Endodermal cell (in vitro differentiated cells): Measurements from ENCODE around the gene SLC25A21. TPM values are rescaled to one million over a fixed set of nuclear protein-coding genes. Genes with fewer than 3 reads are reported as not detected.

ENCODE experiments used
- DNase-seq: peaks from one replicate; pipeline ENCODE4 v3.0.0-alpha.2; 2017
- H3K27ac ChIP-seq: 2 replicates; pipeline ENCODE4 v1.5.1; 2013; ENCODE audit warnings: mild to moderate bottlenecking, low read depth, low read length, moderate library complexity
- H3K27me3 ChIP-seq: 2 replicates; pipeline ENCODE4 v1.6.1; 2013; ENCODE audit warnings: mild to moderate bottlenecking, low read length, moderate library complexity; ENCODE audit not compliant: insufficient read depth, control insufficient read depth, poor library complexity, severe bottlenecking
- H3K36me3 ChIP-seq: 2 replicates; pipeline ENCODE4 v1.7.0; 2013; ENCODE audit warnings: mild to moderate bottlenecking, low read length, moderate library complexity; ENCODE audit not compliant: control insufficient read depth, insufficient read depth
- H3K4me1 ChIP-seq: one replicate; pipeline ENCODE4 v1.7.0; 2013; ENCODE audit warnings: low read length; ENCODE audit not compliant: control insufficient read depth, insufficient read depth
- H3K4me3 ChIP-seq: 2 replicates; pipeline ENCODE4 v1.5.1; 2013; ENCODE audit warnings: mild to moderate bottlenecking, low read length, moderate library complexity
- H3K9ac ChIP-seq: 2 replicates; pipeline ENCODE4 v1.6.1; 2013; ENCODE audit warnings: mild to moderate bottlenecking, low read length, moderate library complexity; ENCODE audit not compliant: poor library complexity, severe bottlenecking; ENCODE audit errors: extremely low read depth
- H3K9me3 ChIP-seq: 2 replicates; pipeline ENCODE4 v1.6.1; 2013; ENCODE audit warnings: mild to moderate bottlenecking, low read length, moderate library complexity; ENCODE audit not compliant: control insufficient read depth
- H3K27ac Mint-ChIP-seq: 2 replicates; pipeline ENCODE4 v1.8.0; 2020; ENCODE audit warnings: mixed read lengths
- H3K27me3 Mint-ChIP-seq: 2 replicates; pipeline ENCODE4 v1.8.0; 2021; ENCODE audit warnings: mild to moderate bottlenecking, mixed read lengths; ENCODE audit not compliant: insufficient read depth
- H3K36me3 Mint-ChIP-seq: 2 replicates; pipeline ENCODE4 v1.8.0; 2020; ENCODE audit warnings: low read depth, mixed read lengths
- H3K4me1 Mint-ChIP-seq: 2 replicates; pipeline ENCODE4 v1.8.0; 2020; ENCODE audit warnings: mixed read lengths
- H3K4me3 Mint-ChIP-seq: 2 replicates; pipeline ENCODE4 v1.8.0; 2020; ENCODE audit warnings: mild to moderate bottlenecking, moderate library complexity, mixed read lengths
- H3K9me3 Mint-ChIP-seq: 2 replicates; pipeline ENCODE4 v1.8.0; 2020; ENCODE audit warnings: mild to moderate bottlenecking, mixed read lengths
- CTCF ChIP-seq: fragments of 200-600 bp; sonication (generic); conservative IDR thresholded peaks from 2 replicates; pipeline ENCODE4 v1.5.0; 2021; ENCODE audit warnings: antibody characterized with exemption, mild to moderate bottlenecking
- WGBS, 2 experiments: methylation state at CpG; one replicate each; pipeline versions ENCODE4 v1.1.5 to v1.1.7; 2013; ENCODE audit warnings: missing lambda C conversion rate in 2 of 2, mixed read lengths in 1 of 2; ENCODE audit not compliant: insufficient coverage in 1 of 2, insufficient read length in 1 of 2; 5-methylcytosine and 5-hydroxymethylcytosine counted together
- total RNA-seq, 2 donors: library from RNA; stranded (reverse); fragmentation: NEBNext Ultra II Directional in 1 of 2; extraction: Animal tissue kit (Norgen Biotek cat#: 25700) in 1 of 2; gene quantifications; 2 replicates in 1 of 2; 3 replicates in 1 of 2; pipeline ENCODE4 v1.2.1, GENCODE V29; 2021

The SLC25A21 gene
- total RNA-seq, 2 donors from 2014 or later, result 1.9 TPM

DNA sequence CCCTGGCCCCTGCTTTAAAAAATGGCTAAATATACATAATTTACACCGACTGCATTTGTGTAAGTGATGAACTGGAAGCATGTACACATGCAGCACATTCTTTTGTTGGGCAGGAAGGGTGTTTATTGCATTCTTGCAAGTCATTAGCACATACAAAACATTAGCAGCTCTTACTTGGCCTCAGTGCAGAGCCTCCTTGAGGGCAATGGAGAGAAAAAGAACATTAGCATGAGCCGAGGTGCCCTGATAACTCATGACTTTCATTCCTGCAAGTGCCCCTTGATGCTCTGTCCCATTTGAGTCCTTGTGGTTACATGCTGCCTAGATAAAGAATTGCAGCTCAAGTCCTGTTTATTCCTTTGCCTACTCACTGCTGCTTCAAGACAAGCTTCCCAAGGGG is 448.9 kb downstream of the SLC25A21 start:
- H3K4me1 ChIP-seq, result no peaks in the 10 kb centered on the region
- 50 to 75% methylated on average over 1 to 2 of the region's 2 CpGs for WGBS, 2 experiments
- Mint-ChIP-seq H3K36me3 (no peaks in the 10 kb centered on the region), H3K27me3 (peaks cover 5% of the 10 kb centered on the region), H3K9me3 (no peaks in the 10 kb centered on the region), H3K27ac (no peak overlapping the region), H3K4me1 (peaks cover 47% of the 10 kb centered on the region), H3K4me3 (no peak overlapping the region)
- no peak overlapping the region for H3K4me3 ChIP-seq
- H3K36me3 ChIP-seq, result no peaks in the 10 kb centered on the region
- DNase-seq, result peak; percentile 59
- TF ChIP-seq CTCF, result no peak
- H3K27ac ChIP-seq, result no peak overlapping the region
- H3K9ac ChIP-seq, result no peak overlapping the region
- H3K9me3 ChIP-seq, result no peaks in the 10 kb centered on the region
- H3K27me3 ChIP-seq, result no peaks in the 10 kb centered on the region

DNA sequence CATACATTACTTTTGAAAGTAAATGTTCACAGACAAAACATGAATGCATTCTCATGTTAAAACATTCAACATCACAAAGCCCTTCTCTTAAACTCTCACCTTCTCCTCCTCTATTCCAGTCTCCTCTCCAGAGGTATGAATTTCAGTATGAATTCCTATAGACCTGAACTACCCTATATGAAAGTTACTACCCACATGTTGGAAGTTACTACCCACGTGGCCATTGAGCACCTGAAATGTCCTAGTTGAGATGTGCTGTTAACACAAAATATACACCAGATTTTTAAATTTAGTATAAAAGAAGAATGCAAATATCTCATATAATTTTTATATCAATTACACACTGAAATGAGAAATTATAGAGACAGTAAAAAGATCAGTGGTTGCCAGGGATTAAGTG is 450.5 kb downstream of the SLC25A21 start:
- Mint-ChIP-seq H3K27me3 (peaks cover 5% of the 10 kb centered on the region), H3K4me3 (no peak overlapping the region), H3K27ac (no peak overlapping the region), H3K9me3 (no peaks in the 10 kb centered on the region), H3K36me3 (no peaks in the 10 kb centered on the region), H3K4me1 (peaks cover 60% of the 10 kb centered on the region)
- Histone ChIP-seq H3K9me3 (no peaks in the 10 kb centered on the region), H3K36me3 (no peaks in the 10 kb centered on the region), H3K4me3 (no peak overlapping the region), H3K27me3 (no peaks in the 10 kb centered on the region), H3K4me1 (no peaks in the 10 kb centered on the region), H3K9ac (no peak overlapping the region), H3K27ac (no peak overlapping the region)
- DNase-seq, result no peak
- no peak for TF ChIP-seq CTCF
- 82% methylated on average over 1 of the region's 1 CpG; no CpG with 5 or more reads in 1 of the 2 experiments for WGBS, 2 experiments

DNA sequence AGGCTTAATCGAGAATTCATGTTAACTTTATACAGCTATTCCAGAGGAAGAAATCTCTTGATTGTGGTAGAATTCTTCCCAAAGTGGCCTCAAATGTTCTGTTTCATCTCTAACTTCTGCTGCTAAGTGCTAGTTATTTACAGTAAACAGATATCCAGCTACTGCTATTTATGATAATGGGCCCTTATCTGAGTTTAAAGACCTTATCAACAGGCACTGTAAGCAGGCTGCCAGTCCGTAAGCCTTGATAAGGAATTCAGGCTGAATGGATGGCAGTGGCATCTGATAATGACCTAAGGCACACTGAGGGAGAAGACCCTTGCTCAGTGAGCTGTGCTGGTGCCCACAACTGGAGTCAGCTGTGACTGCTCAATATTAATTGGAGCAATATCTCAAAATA is 451.7 kb downstream of the SLC25A21 start:
- Mint-ChIP-seq H3K9me3 (no peaks in the 10 kb centered on the region), H3K27me3 (peaks cover 5% of the 10 kb centered on the region), H3K27ac (no peak overlapping the region), H3K4me1 (peaks cover 67% of the 10 kb centered on the region), H3K36me3 (no peaks in the 10 kb centered on the region), H3K4me3 (no peak overlapping the region)
- 64 to 90% methylated on average over 1 to 2 of the region's 2 CpGs for WGBS, 2 experiments
- Histone ChIP-seq H3K36me3 (no peaks in the 10 kb centered on the region), H3K9me3 (no peaks in the 10 kb centered on the region), H3K4me3 (no peak overlapping the region), H3K27ac (no peak overlapping the region), H3K9ac (no peak overlapping the region), H3K4me1 (no peaks in the 10 kb centered on the region), H3K27me3 (no peaks in the 10 kb centered on the region)
- no peak for TF ChIP-seq CTCF
- peak; percentile 48 for DNase-seq
